Measurements from ENCODE around the gene SLC7A8.
"Not testable (repeated sequence)": the region's sequence is repeated elsewhere in the genome, so short reads cannot be mapped to it uniquely, and the experiment has no call there.

SLC7A8 gene

DNA sequence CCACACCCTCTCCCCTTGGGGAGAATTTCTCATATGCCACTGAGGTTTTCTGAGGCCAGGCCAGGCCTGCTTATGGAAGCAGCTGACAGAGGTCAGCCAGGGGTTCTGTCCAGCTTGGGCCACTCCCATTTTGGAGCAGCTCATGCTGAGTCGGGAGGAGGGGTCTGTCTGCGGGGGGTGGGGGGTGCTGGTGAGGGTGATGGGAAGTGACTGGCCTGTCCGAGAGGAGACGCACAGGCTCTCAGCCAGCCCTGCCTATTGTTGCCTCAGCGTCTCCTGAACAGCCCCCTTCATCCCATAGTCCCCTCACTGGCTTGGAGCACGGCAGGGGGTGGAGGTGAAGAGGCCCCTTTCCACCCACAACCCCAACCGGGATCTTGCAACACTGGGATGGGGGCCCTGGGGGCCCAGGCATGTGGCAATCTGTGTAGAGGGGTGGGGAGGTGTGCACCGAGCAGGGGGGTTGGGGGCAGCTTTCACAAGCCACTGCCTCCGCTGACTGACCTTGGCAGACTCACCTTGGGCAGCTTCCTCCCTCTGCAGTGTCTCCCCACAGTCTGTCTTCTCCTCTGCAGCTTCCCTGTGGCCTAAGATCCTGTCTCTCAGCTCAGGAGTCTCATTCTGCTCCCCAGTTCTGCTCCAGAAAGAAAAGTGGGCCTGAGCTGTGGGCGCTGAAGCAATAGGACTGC is 69.9 kb downstream of the SLC7A8 start:
- DNase-seq (ENCODE audit: low spot score) = no peak

DNA sequence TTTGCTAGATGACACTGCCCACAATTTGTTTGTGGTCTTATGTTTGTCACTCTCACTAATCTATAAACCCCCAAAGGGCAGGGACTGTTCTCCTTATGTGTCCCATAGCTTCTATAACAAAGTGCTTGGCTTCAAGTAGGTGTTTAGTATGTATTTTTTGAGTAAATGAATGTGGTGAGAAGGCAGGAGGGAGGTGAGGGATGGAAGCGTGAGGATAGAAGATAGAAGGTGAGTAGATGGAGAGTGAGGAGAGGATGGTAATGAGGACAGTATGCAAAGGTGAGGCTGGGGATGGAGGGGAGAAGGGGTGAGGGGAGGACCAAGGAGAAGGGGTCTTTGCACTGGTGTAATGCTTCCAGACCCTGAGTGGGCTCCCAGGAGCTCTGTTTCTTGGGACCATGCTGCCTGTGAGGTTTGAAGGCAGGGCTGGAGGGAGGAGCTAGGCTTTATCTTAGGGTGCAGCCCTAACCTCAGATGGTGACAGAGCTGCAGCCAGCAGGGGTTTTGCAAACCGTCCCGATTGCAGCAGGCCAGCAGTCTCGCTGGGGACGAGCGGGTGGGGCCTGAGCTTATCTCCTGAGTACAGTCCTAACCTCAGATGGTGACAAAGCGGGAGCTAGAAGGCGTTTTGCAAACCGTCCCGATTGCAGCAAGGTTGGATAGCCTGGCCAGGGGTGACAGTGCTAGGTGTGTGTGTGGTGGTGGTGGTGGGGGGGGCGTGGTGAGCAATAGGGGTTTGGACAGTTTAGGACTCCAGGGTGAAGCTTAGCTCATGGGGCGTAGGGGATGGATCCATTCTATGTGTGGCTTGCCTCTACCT is 70.9 kb downstream of the SLC7A8 start:
- no peak for DNase-seq (ENCODE audit: low spot score)

DNA sequence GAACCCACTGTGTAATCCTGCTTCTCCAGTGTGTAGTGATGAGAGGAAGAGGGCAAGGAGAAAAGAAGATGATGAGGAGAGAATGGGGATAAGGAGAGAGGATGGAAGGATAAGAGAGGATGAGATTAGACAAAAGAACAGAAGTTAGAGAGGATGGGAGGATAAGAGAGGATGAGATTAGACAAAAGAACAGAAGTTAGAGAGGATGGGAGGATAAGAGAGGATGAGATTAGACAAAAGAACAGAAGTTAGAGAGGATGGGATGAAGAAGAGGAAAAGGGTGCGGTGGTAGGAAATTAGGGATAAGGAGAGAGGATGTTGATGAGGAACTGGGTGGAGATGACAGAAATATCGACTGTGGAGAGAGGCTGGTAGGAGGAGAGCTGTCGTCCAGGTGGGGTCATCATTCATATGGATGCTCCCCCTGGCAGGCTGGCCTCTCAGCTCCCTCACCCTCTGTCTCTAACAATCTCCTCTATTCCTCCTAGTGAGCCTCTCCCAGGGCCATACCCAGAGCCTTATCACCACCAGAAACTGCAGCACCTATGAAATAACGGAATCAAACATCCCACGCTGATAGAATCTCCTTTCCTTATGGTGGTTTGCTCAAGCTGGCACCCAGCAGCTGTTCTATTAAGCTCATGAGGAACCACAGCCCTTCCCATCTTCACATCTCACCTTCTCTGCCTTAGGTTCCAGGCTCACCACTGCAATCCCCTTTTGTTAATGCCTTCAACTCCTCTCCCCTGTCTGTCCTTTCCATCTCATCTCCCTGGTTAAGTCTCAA is 72.7 kb downstream of the SLC7A8 start:
- no peak for DNase-seq (ENCODE audit: low spot score)

DNA sequence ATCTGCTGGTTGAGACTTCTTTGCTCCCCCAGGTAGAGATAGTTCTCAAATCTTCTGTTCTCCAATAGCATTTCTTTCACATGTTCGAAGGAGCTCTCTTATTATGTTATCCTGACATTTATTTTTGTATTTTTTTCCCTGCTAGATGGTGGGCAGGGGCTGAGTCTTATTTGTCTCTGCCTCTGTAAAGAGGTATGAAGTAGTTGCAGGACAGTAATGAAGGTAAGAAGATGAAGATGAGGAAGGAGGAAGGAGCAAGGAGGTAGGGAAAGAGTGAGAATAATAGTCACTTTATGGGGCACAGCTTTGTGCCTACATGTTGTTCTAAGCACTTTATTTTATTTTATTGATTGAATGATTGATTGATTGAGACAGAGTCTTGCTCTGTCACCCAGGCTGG is 73.7 kb downstream of the SLC7A8 start:
- DNase-seq (ENCODE audit: low spot score) = no peak

DNA sequence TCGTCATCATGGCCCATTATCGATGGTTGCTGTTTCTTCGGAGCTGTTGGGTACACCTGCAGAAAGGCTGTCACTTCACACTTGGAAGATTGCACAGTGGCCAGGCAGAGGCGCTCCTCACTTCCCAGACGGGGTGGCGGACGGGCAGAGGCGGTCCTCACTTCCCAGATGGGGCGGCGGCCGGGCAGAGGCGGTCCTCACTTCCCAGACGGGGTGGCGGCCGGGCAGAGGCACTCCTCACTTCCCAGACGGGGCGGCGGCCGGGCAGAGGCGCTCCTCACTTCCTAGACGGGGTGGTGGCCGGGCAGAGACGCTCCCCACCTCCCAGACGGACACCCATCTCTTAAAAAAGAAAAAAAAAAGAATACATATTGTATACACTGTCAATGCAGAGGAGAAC is 75.3 kb downstream of the SLC7A8 start:
- not testable (repeated sequence) for DNase-seq (ENCODE audit: low spot score)

DNA sequence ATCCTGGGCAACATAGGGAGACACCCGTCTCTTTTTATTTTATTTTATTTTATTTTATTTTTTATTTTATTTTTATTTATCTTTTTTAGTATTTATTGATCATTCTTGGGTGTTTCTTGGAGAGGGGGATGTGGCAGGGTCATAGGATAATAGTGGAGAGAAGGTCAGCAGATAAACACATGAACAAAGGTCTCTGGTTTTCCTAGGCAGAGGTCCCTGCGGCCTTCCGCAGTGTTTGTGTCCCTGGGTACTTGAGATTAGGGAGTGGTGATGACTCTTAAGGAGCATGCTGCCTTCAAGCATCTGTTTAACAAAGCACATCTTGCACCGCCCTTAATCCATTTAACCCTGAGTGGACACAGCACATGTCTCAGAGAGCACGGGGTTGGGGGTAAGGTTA is 75.8 kb downstream of the SLC7A8 start:
- DNase-seq (ENCODE audit: low spot score) = not testable (repeated sequence)

DNA sequence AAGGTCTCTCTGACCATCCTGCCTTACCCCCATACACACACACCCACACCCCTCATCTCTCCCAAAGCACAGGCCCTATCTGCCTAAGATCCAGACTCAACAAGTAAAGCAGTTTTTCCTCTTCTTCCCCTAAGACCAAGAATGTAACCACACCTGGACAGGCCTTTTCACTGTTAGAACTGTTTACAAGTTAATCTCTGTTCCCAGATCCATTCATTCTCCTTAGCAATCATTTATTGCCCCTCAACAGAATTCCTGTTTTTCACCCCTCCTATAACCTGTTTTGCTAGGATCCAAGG is 76.8 kb downstream of the SLC7A8 start:
- no peak for DNase-seq (ENCODE audit: low spot score)

DNA sequence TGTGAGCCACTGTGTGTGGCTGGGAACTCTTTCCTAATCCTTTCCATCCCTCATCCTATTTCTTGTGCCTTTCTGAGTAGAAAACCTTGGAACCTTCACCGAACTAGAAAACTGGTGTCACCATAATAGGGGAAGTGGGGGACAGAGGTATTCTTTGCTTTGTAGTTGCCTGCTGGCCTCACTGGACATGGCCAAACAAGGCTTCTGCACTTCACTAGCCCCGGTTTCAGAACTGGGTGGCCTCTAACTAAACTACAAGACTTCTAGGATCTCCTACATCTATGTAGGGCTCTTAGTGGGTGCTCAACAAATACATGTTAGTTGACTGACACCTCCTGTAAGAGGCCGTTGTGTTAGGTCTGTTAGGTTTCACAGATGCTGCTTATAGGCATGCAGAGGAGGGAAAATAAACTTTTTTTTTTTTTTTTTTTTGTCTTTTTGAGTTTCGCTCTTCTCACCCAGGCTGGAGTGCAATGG is 78.1 kb downstream of the SLC7A8 start:
- DNase-seq (ENCODE audit: low spot score) = no peak

DNA sequence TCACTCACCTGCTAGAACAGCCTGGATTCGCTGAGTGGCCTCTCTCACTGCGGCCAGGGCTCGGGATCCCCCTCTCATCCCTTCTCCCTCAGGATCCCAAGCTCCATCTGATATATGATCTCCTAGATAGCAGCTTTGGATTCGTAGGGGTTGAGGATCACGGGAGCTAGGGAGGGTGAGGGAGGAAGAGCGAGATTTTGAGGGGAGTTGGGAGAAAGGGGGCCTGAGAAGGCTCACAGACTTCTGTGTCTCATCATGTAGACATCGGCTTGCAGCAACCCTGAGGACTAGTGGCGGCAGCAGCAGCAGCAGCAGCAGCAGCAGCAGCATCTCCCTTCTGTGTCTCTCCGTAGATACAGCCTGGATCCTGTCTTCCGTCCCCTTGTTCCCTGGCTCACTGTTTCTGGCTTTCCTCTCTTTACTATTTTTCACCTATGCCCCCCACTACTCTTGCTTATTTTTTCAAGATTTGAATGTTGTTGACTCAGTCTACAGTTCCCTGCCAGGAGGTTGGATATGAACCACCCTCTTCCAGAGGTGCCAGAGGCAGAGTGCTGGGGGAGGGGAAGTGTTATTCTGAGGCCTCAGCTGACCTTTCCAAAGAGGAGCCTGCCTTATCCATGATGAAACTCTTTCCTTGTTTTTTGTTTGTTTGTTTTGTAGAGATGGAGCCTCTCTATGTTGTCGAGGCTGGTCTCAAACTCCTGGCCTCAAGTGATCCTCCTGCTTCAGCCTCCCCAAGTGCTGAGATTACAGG is 78.7 kb downstream of the SLC7A8 start, which contains the start of gene CIROP:
Gene CIROP (minus strand): TSS at position 399 of the 757 bp plus-strand sequence. CDS start 69 bp downstream, at position 330.
- DNase-seq (ENCODE audit: low spot score) = no peak

DNA sequence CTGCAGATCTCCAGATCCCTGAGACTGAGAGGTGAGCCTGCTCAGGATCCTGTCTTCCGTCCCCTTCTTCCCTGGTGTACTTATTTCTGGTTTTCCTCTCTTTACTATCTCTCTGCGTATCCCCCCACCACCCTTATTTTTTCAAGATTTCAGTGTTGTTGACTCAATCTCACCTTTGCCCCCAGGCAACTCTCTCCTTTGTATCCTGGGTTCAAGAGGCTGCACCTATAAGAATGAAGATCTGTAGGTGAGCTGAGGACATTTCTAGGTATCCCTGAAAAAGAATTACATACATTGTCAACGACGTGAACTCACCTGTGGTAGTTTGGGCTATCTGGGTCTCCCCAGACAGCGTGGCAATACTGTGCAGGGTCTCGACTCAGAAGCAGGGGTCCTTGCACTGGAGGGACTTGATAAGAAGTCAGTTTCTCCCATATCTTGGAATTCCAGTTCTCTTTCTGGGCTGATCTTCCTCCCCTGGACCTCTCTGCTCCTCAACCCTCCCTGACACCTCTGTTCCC is 79.3 kb downstream of the SLC7A8 start:
- DNase-seq (ENCODE audit: low spot score) = no peak

DNA sequence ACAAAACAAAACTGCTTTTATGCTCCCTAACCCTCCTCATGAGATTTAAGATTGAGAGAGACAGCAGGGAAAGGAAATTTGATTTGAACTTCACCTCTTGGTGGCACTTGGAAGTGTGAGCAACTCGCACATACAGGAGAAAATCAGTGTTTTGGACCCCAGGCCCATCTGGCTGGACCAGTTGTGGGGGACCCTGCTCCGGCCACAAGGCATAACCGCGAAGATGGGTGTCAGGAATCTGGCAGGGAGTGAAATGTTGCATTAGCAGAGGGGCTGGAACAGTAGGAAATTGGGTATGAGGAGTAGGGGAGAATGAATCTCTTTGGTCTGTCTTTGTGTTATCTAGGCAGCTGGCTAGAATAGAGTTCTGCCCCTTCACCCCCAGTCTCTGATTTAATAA is 79.9 kb downstream of the SLC7A8 start:
- no peak for DNase-seq (ENCODE audit: low spot score)

DNA sequence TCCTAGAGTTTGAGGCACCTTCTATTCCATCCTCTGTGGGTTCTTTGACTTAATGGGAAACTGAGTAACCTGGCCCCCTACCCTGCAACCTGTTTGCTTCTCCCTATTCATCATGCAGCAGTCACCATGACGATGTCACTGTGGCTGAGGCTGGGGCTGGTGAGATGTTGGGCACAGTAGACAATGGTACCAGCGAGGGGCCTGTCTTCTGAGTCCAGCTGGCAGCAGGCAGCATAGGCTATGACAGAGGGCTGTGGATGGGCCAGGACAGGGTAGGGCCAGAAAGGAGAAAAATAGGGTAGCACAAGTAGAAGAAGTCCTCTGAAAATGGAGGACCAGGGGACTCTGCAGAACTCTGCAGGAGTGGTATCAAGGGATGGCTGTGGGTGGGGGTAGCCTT is 80.7 kb downstream of the SLC7A8 start:
- DNase-seq (ENCODE audit: low spot score) = no peak

DNA sequence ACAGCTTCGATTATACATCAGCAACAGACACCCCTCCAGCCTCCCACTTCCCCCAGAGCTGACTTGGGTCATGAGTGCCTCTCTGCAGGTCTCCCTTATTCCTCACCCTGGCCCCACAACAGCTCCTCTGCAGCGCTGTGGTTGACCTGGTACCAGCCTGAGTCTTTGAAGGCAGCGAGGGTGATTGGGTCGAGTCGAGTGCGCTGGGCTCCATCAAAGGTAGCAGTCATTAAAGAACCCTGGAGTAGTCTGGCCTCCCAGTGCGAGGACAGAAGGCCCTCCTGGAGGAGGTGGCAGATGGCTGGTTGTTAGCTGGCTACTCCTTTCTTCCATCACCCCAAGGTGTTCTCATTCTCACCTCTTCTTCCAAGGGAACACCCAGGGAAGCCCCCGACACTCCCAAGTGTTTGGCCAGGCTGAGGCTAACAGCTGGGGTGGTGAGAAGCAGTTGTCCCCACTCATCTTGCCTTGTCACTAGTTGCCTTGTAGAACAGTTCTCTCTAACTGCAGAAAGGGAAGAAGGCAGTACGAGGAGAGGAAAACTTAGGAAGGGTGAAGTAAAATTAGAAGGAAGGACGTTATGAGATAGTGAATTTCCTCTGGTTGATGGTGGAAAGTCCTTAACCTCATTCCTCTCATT is 81.4 kb downstream of the SLC7A8 start:
- no peak for DNase-seq (ENCODE audit: low spot score)

DNA sequence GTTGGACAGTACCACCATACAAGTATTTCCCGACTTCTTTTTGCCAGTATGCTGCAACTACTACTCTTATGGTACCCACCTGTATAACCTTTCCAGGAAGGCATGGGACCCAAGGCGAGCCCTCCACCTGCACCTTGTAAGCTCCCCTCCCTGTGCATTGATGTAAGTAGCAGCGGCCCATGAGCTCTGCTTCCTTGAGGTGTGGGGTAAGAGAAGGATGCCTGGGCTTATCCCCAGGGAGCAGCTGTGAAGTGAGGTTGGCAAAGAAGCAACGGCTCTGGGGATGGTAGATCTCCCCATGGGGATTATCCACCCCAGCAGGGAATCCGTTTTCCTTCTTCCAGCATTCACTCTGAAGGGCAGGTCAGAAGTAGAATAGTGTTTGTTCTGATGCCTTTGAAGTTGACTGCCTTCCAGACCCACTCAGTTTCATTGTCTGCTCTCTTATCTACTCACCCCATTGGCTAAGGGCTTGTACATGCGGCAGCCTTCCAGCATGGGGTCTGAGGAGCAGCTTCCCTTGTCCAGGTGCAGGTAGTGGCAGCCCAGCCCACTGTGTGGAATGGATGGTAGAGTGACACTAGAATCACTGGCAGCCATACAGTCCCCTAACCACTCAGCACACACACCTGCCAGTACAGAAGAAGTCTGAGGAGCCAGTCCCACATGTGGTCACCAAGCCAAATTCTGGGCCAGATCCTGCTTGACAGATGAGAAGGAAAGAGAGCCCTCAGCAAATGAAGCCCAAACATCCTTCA is 82.1 kb downstream of the SLC7A8 start:
- no peak for DNase-seq (ENCODE audit: low spot score)

DNA sequence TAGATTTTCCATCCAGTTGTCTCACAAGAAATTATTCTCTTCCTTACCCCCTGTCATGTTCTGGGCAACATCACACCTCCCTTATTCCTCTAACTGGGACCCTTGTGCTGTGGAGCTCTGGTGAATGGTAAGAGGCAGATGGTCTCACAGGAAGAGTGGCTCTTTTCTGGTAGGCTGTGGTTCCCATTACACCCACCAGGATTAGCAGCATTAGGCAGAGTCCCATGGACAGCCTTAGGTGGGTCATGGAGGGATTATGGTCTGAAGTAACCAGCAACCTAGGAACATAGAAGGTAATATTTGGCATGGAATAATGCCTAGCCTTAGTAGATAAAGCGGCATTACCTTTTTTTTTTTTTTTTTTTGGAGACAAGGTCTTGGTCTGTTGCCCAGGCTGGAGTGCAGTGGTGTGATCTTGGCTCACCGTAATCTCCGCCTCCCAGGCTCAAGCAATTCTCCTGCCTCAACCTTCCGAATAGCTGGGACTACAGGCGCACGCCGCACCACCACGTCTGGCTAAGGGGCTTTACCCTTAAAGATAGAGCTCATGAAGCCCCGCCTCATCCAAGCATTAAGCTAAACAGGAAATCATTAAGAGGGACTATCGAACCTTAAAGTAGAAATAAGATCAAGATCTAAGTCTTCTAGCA is 84.1 kb downstream of the SLC7A8 start:
- no peak for DNase-seq (ENCODE audit: low spot score)

DNA sequence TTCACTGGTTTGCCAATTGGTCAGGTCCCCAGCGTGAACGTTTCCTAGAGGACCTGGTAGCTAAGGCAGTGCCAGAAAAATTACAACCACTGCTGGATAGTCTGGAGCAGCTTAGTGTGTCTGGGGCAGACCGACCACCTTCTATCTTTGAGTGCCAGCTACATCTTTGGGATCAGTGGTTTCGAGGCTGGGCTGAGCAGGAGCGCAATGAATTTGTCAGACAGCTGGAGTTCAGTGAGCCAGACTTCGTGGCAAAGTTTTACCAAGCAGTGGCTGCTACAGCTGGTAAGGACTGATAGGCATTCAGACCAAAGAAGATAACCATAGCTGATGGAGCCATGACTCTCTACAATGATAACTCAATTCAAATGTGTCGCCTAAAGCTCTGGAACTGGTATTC is 85.7 kb downstream of the SLC7A8 start:
- DNase-seq (ENCODE audit: low spot score) = no peak

DNA sequence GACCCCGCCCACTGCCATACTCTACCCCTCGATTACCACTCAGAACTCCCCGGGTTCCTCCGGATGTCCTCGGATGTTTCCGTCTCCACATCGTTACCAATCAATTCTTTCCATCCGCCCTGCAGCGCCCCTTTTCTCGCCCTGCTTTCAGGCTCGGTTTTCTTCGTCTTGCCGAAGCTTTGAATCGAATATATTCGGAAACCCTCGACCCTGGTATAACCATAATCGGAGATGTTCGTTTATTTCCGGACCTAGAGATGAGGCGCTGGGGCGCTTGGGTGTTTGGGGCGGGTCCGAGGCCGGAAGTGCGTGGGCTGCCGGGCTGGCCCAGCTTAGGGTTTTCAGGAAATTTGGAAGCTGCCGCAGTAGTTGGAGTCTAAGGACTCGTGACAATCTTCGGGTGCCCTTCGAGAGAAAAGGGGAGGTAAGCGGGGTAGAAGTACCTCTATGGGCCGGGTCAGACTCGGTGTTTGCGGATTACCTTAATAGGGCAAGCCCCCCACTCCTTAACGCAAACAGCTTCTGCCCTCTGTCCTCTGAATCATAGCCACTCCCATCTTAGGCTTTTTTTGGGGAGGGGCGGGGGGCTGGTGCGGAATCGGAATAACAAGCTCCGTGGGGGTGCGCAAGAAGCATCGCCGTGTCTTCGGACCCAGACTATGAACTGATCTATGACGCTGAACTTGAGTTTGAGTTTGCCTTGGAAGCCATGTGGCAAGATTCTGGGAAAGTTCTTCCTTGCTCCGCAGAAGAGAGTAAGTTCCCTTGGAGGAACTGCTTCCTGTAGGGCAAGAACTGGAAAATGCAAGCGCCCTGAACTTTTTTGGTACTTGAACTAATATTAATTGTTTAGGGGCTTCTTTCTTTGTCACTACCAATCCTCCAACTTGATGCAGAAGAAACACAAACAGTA is 88.0 kb downstream of the SLC7A8 start, which contains the start of gene C14orf119:
Gene C14orf119 (plus strand): TSS at position 310 of the 913 bp plus-strand sequence. CDS start 2,154 bp downstream, outside the sequence.
- peak; percentile 100 for DNase-seq (ENCODE audit: low spot score)

DNA sequence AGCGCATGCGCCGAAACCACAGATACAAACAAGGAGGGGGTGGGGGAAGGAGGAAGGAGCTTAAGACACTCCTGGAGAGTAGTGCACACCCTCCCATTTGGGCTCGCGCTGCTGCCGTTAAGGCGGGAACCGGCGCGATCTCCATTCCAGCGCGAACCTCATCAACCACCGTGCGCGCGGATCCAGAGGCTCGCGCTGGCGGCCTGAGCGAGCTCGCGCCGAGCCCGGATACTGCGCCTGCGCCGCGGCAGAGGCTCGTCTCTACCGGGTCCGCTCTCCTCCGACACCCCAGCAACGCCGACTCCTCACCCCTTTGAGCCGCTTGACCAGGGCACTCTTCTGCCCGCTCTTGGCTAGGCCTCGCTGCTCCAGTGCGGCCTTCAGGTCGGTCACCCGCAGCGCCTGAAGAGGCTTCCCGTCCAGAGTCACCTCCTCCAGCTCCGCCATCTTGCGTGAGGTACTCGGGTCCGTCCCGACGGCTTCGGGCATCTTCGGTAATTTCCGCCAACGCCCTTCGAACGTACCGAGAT is 88.7 kb downstream of the SLC7A8 start, which contains the start of gene ACIN1:
Gene ACIN1 (minus strand): TSS at position 471 of the 530 bp plus-strand sequence. CDS start 24 bp downstream, at position 447.
- DNase-seq (ENCODE audit: low spot score) = peak; percentile 90

All from cerebellar cortex (tissue), 1 donor.